ENCODE data around the gene DDB1.
A peak's percentile ranks its signal among the peaks of the same experiment; 100 is the strongest.

Gene DDB1

GRCh38 chr11:61334434-61335354 is 1.8 kb upstream of the DDB1 start:
- no peak for DNase-seq

GRCh38 chr11:61333550-61334433 is 887 bp upstream of the DDB1 start:
- peak; percentile 23 to 36 for DNase-seq

- peak; percentile 11 to 22 for DNase-seq
Measured at GRCh38 chr11:61332281-61332796, 566 bp downstream of the DDB1 start.

- DNase-seq: no peak
Measured at GRCh38 chr11:61331651-61332050, 1.3 kb downstream of the DDB1 start.

GRCh38 chr11:61329871-61330270 is 3.0 kb downstream of the DDB1 start:
- no peak for DNase-seq

GRCh38 chr11:61328351-61328750 is 4.6 kb downstream of the DDB1 start:
- DNase-seq: no peak

- DNase-seq: no peak
Measured at GRCh38 chr11:61327669-61328071, 5.2 kb downstream of the DDB1 start.

- DNase-seq: no peak
Measured at GRCh38 chr11:61325649-61326414, 7.1 kb downstream of the DDB1 start.

- DNase-seq: no peak
Measured at GRCh38 chr11:61315260-61315659, 17.6 kb downstream of the DDB1 start.

- no peak for DNase-seq
Measured at GRCh38 chr11:61310749-61311148, 22.2 kb downstream of the DDB1 start.

GRCh38 chr11:61309739-61310138 is 23.2 kb downstream of the DDB1 start:
- no peak for DNase-seq

GRCh38 chr11:61309141-61309540 is 23.8 kb downstream of the DDB1 start:
- DNase-seq: no peak

- DNase-seq: no peak
Measured at GRCh38 chr11:61307354-61307753, 25.6 kb downstream of the DDB1 start.

- DNase-seq: no peak
Measured at GRCh38 chr11:61306221-61306620, 26.7 kb downstream of the DDB1 start.

- DNase-seq: no peak
Measured at GRCh38 chr11:61305417-61305816, 27.5 kb downstream of the DDB1 start.

GRCh38 chr11:61303725-61304124 is 29.2 kb downstream of the DDB1 start:
- no peak for DNase-seq

GRCh38 chr11:61302550-61302949 is 30.4 kb downstream of the DDB1 start:
- no peak for DNase-seq

- no peak for DNase-seq
Measured at GRCh38 chr11:61298663-61299244, 34.2 kb downstream of the DDB1 start.

GRCh38 chr11:61297746-61298145 is 35.2 kb downstream of the DDB1 start:
- no peak for DNase-seq

GRCh38 chr11:61297341-61297740 is 35.6 kb downstream of the DDB1 start:
- DNase-seq: no peak

GRCh38 chr11:61295596-61295926 is 37.3 kb downstream of the DDB1 start:
- DNase-seq: no peak

Measured in stimulated activated CD4-positive, alpha-beta T cell treated with anti-CD3 and anti-CD28 coated beads, Interleukin-2, amount 100 ng/mL, for 24 hours (primary cell).